ENCODE results near the gene CCNE1.
"Not testable (repeated sequence)": the region's sequence is repeated elsewhere in the genome, so short reads cannot be mapped to it uniquely, and the experiment has no call there.

Gene CCNE1

DNA sequence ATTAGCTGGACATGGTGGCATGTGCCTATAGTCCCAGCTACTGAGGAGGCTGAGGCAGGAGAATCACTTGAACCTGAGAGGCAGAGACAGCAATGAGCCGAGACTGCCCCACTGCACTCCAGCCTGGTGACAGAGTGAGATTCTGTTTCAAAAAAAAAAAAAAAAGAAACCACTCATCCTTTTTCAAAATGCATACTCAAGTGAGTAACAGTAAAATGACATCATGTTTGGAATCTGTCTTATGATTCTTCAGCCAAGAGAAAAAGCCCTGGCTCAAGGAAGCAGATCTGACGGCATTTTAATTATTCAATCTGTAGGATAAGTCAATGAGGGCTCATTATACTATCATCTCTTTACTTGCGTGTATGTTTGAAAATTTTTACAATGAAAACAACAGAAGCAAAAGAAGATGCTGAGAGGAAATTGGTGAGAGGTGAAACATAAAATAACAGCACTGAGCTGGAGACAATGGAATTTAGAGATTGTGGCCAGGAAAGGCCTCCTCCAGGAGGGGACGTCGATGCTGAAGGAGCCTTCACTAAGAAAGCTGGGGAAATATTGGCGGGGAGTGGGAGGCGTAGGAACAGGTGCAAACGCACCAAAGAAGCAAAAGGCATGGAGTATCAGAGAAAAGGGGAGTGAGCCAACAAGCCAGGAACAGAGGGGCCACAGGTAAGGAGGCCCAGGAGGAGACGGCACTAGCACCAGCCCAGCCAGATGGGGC is 12.9 kb upstream of the CCNE1 start:
- no peaks in the 10 kb centered on the region for H3K9me3 ChIP-seq (ENCODE audit: insufficient read depth, low read depth, low read length)
- no peak overlapping the region for H3K4me3 ChIP-seq (ENCODE audit: low read length, poor library complexity, severe bottlenecking)
- no peaks in the 10 kb centered on the region for H3K79me2 ChIP-seq (ENCODE audit: insufficient read depth, low read length)
- no peaks in the 10 kb centered on the region for H3K36me3 ChIP-seq (ENCODE audit: insufficient read depth, low read length)
- no peaks in the 10 kb centered on the region for H4K20me1 ChIP-seq (ENCODE audit: insufficient read depth, low read length, poor library complexity, severe bottlenecking)
- H2AFZ ChIP-seq (ENCODE audit: low read length) = no peak overlapping the region
- H3K9ac ChIP-seq (ENCODE audit: low read depth, low read length, poor library complexity, severe bottlenecking) = no peak overlapping the region
- no peaks in the 10 kb centered on the region for H3F3A ChIP-seq (ENCODE audit: low read depth)
- H3K9me2 ChIP-seq (replicated peaks; ENCODE audit: low read depth, low read length) = no peaks in the 10 kb centered on the region
- H3K4me2 ChIP-seq (ENCODE audit: low read depth, low read length, poor library complexity, severe bottlenecking) = no peak overlapping the region
- H3K27me3 ChIP-seq (ENCODE audit: insufficient read depth, low read length, poor library complexity, severe bottlenecking) = no peaks in the 10 kb centered on the region
- H3K4me1 ChIP-seq (ENCODE audit: insufficient read depth, low read length, poor library complexity, severe bottlenecking) = no peaks in the 10 kb centered on the region
- no peak for TF ChIP-seq EZH2phosphoT487 (IDR thresholded peaks at IDR 0.05; ENCODE audit: borderline replicate concordance)
- TF ChIP-seq, protein P1, sequence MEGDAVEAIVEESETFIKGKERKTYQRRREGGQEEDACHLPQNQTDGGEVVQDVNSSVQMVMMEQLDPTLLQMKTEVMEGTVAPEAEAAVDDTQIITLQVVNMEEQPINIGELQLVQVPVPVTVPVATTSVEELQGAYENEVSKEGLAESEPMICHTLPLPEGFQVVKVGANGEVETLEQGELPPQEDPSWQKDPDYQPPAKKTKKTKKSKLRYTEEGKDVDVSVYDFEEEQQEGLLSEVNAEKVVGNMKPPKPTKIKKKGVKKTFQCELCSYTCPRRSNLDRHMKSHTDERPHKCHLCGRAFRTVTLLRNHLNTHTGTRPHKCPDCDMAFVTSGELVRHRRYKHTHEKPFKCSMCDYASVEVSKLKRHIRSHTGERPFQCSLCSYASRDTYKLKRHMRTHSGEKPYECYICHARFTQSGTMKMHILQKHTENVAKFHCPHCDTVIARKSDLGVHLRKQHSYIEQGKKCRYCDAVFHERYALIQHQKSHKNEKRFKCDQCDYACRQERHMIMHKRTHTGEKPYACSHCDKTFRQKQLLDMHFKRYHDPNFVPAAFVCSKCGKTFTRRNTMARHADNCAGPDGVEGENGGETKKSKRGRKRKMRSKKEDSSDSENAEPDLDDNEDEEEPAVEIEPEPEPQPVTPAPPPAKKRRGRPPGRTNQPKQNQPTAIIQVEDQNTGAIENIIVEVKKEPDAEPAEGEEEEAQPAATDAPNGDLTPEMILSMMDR (conservative IDR thresholded peaks at IDR 0.05; ENCODE audit: low read length) = no peak

DNA sequence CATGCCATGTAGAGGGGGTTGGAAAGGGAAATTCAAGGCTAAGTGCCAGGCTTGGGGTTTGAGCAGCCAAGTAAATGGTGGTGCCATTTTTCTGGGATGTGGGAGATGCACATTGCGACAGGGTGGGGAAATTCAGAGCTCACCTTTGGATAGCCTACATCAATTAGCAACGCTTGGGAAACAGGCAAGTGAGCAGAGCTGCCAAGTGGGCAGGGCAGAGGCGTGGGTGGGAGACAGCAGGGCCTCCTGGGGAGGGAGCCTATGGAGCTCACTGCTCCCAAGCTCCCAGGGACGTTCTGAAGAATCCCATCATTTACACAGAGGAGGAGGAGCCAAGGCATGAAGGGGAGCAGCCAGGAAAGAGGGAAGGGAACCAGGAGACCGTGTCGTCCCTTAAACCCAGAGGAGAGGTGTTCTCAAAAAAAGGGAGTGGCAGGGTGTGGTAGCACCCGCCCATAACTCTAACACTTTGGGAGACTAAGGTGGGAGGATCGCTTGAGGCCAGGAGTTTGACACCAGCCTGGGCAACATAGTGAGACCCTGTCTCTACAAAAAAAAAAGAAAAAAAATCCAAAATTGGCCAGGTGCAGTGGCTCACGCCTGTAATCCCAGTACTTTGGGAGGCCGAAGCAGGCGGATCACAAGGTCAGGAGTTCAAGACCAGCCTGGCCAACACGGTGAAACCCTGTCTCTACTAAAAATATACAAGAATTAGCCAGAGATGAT is 11.5 kb upstream of the CCNE1 start:
- Histone ChIP-seq H3K4me2 (ENCODE audit: low read depth, low read length, poor library complexity, severe bottlenecking) (no peak overlapping the region), H2AFZ (ENCODE audit: low read length) (no peak overlapping the region), H3K79me2 (ENCODE audit: insufficient read depth, low read length) (no peaks in the 10 kb centered on the region), H3K9ac (ENCODE audit: low read depth, low read length, poor library complexity, severe bottlenecking) (no peak overlapping the region), H3K9me2 (replicated peaks; ENCODE audit: low read depth, low read length) (no peaks in the 10 kb centered on the region), H3K4me1 (ENCODE audit: insufficient read depth, low read length, poor library complexity, severe bottlenecking) (no peaks in the 10 kb centered on the region), H3K27me3 (ENCODE audit: insufficient read depth, low read length, poor library complexity, severe bottlenecking) (no peaks in the 10 kb centered on the region), H3K9me3 (ENCODE audit: insufficient read depth, low read depth, low read length) (no peaks in the 10 kb centered on the region), H4K20me1 (ENCODE audit: insufficient read depth, low read length, poor library complexity, severe bottlenecking) (no peaks in the 10 kb centered on the region), H3K36me3 (ENCODE audit: insufficient read depth, low read length) (no peaks in the 10 kb centered on the region), H3F3A (ENCODE audit: low read depth) (no peaks in the 10 kb centered on the region), H3K4me3 (ENCODE audit: low read length, poor library complexity, severe bottlenecking) (no peak overlapping the region)
- TF ChIP-seq, protein P1 (conservative IDR thresholded peaks at IDR 0.05; ENCODE audit: low read length) = no peak
- no peak for TF ChIP-seq EZH2phosphoT487 (IDR thresholded peaks at IDR 0.05; ENCODE audit: borderline replicate concordance)

DNA sequence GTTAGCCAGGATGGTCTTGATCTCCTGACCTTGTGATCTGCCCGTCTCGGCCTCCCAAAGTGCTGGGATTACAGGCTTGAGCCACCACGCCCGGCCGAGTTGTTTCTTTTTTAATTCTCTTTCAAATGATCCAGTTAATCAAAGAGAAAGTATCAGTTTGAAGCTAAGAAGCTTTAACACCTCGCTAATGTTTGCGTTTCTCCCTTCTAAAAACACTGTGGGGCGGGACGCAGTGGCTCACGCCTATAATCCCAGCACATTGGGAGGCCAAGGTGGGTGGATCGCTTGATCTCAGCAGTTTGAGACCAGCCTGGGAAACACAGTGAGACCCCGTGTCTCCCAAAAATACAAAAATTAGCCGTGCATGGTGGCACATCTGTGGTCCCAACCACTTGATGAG is 7.8 kb upstream of the CCNE1 start:
- H3K27me3 ChIP-seq (ENCODE audit: insufficient read depth, low read length, poor library complexity, severe bottlenecking); H3K9ac ChIP-seq (ENCODE audit: low read depth, low read length, poor library complexity, severe bottlenecking); H2AFZ ChIP-seq (ENCODE audit: low read length); H3K4me2 ChIP-seq (ENCODE audit: low read depth, low read length, poor library complexity, severe bottlenecking); H3K79me2 ChIP-seq (ENCODE audit: insufficient read depth, low read length); H3K36me3 ChIP-seq (ENCODE audit: insufficient read depth, low read length); H3F3A ChIP-seq (ENCODE audit: low read depth); H3K4me1 ChIP-seq (ENCODE audit: insufficient read depth, low read length, poor library complexity, severe bottlenecking); H3K9me3 ChIP-seq (ENCODE audit: insufficient read depth, low read depth, low read length); H3K4me3 ChIP-seq (ENCODE audit: low read length, poor library complexity, severe bottlenecking); H4K20me1 ChIP-seq (ENCODE audit: insufficient read depth, low read length, poor library complexity, severe bottlenecking); H3K9me2 ChIP-seq (replicated peaks; ENCODE audit: low read depth, low read length): not testable (repeated sequence)
